K562 (cell line): ENCODE measurements around the gene TBX6. TPM values are rescaled to one million over a fixed set of nuclear protein-coding genes. Genes with fewer than 3 reads are reported as not detected.

Source experiments
- ATAC-seq: fragments of 200-7000 bp; cut with Tn5 transposase; 3 replicates; pipeline ENCODE4 v1.9.1; 2020; ENCODE audit warnings: moderate library complexity
- BruUV-seq: library from RNA; stranded (reverse); fragments of 400-500 nt; replicated peaks from 2 replicates; lab custom pipeline; 2021; lab: Mats Ljungman, UMichigan
- CTCF ChIA-PET: fragments of 300-600 bp; formaldehyde crosslinking; extraction: SDS; loops from one replicate; lab custom pipeline; 2021; ENCODE audit warnings: low intra/inter-chr PET ratio; lab: Yijun Ruan, JAX
- POLR2A ChIA-PET: fragments of 300-600, 350-650 bp; sonication (Branson Sonifier 250); formaldehyde crosslinking; extraction: SDS; loops from one replicate; lab custom pipeline; 2021; ENCODE audit warnings: antibody characterized with exemption, inconsistent platforms; lab: Yijun Ruan, JAX
- DNase-seq, 4 experiments: peaks; one replicate each; pipeline versions ENCODE4 v3.0.0 to v3.0.0-alpha.2; 2011 to 2018; ENCODE audit warnings: low spot score in 3 of 4, mixed read lengths in 3 of 4; ENCODE audit errors: extremely low read depth in 1 of 4
- FAIRE-seq: peaks from 2 replicates; lab custom pipeline; 2011; peaks lifted over from hg19 to GRCh38; lab: Jason Lieb, UNC
- H2AFZ ChIP-seq: 2 replicates; pipeline ENCODE4 v1.6.0; 2011; ENCODE audit warnings: low read depth, low read length, control low read depth, inconsistent platforms
- H3K27ac ChIP-seq: fragments of 200-600 bp; 3 replicates; pipeline ENCODE4 v1.8.0; 2011; ENCODE audit warnings: low read depth, mild to moderate bottlenecking, control low read depth, inconsistent platforms, low read length, moderate library complexity, mixed read lengths; ENCODE audit errors: extremely low read depth
- H3K27me3 ChIP-seq, 2 experiments: fragments of 300-600 bp in 1 of 2; 2 replicates in 1 of 2; 3 replicates in 1 of 2; pipeline versions ENCODE4 v1.6.0 to v1.8.0; 2011; ENCODE audit warnings: inconsistent platforms in 2 of 2, low read length in 2 of 2, mild to moderate bottlenecking in 1 of 2, mixed read lengths in 1 of 2, moderate library complexity in 1 of 2; ENCODE audit not compliant: control insufficient read depth in 2 of 2, insufficient read depth in 2 of 2
- H3K36me3 ChIP-seq: fragments of 300-600 bp; 3 replicates; pipeline ENCODE4 v1.8.0; 2011; ENCODE audit warnings: mild to moderate bottlenecking, low read length, inconsistent platforms; ENCODE audit not compliant: control insufficient read depth, insufficient read depth
- H3K4me1 ChIP-seq, 2 experiments: fragments of 200-600 bp in 1 of 2; replicated peaks in 1 of 2; 2 replicates in 1 of 2; 3 replicates in 1 of 2; pipeline versions ENCODE4 v1.5.1 to v1.8.0; 2011; ENCODE audit warnings: inconsistent platforms in 2 of 2, low read length in 2 of 2, mild to moderate bottlenecking in 1 of 2, mixed read lengths in 1 of 2, moderate library complexity in 1 of 2; ENCODE audit not compliant: control insufficient read depth in 2 of 2, insufficient read depth in 2 of 2
- H3K4me2 ChIP-seq: 2 replicates; pipeline ENCODE4 v1.6.1; 2011; ENCODE audit warnings: low read length, control low read depth, inconsistent platforms, mixed read lengths; ENCODE audit not compliant: insufficient read depth
- H3K4me3 ChIP-seq: fragments of 200-600 bp; sonication (generic), shearing (Covaris generic); 2 replicates; pipeline ENCODE4 v1.5.1; 2016; ENCODE audit warnings: control low read depth, inconsistent platforms
- H3K79me2 ChIP-seq: fragments of 200-600 bp; 3 replicates; pipeline ENCODE4 v1.8.0; 2011; ENCODE audit warnings: low read length, inconsistent platforms; ENCODE audit not compliant: control insufficient read depth, insufficient read depth
- H3K9ac ChIP-seq, 2 experiments: 2 replicates each; pipeline versions ENCODE4 v1.6.0 to v1.6.1; 2011; ENCODE audit warnings: low read depth in 2 of 2, low read length in 2 of 2, control low read depth in 1 of 2, inconsistent platforms in 1 of 2, mild to moderate bottlenecking in 1 of 2, mixed read lengths in 1 of 2; ENCODE audit not compliant: insufficient read depth in 1 of 2
- H3K9me1 ChIP-seq: one replicate; pipeline ENCODE4 v1.6.0; 2011; ENCODE audit warnings: inconsistent platforms, mild to moderate bottlenecking, low read length, moderate library complexity; ENCODE audit not compliant: control insufficient read depth, insufficient read depth
- H3K9me3 ChIP-seq: replicated peaks from 2 replicates; pipeline ENCODE4 v1.5.1; 2011; ENCODE audit warnings: low read depth, low read length, inconsistent platforms; ENCODE audit not compliant: control insufficient read depth, insufficient read depth
- H4K20me1 ChIP-seq: replicated peaks from 2 replicates; pipeline ENCODE4 v1.6.1; 2011; ENCODE audit warnings: low read length, inconsistent platforms, mixed read lengths; ENCODE audit not compliant: control insufficient read depth, insufficient read depth
- CBX8 ChIP-seq: fragments of 200-600 bp; sonication (generic); IDR thresholded peaks from 2 replicates; pipeline ENCODE4 v1.6.1; 2012; ENCODE audit warnings: borderline replicate concordance, mixed run types, low read depth, mild to moderate bottlenecking, moderate library complexity, mixed read lengths, low read length, control low read depth, inconsistent platforms; ENCODE audit not compliant: poor library complexity, severe bottlenecking; ENCODE audit errors: extremely low read depth
- HMG20B ChIP-seq: fragments of 250-450 bp; sonication (Bioruptor Pico); IDR thresholded peaks from 2 replicates; pipeline ENCODE4 v1.5.0; 2021; ENCODE audit warnings: mild to moderate bottlenecking
- RCOR1 ChIP-seq, 2 experiments: IDR thresholded peaks; 2 replicates each; pipeline ENCODE4 v1.6.1; 2012; ENCODE audit warnings: low read depth in 2 of 2, low read length in 2 of 2, borderline replicate concordance in 1 of 2, improper control_type of control experiment in 1 of 2
- TCF7 ChIP-seq: sonication (generic); IDR thresholded peaks from 2 replicates; pipeline ENCODE4 v1.6.1; 2016; ENCODE audit warnings: antibody characterized with exemption, borderline replicate concordance
- TEAD2 ChIP-seq: fragments of 450-650 bp; IDR thresholded peaks from 2 replicates; pipeline ENCODE4 v1.6.1; 2016; ENCODE audit warnings: missing genetic modification characterization, control low read depth, missing compliant biosample characterization
- ZNF384 ChIP-seq: IDR thresholded peaks from 2 replicates; pipeline ENCODE4 v1.6.1; 2012; ENCODE audit warnings: low read depth, low read length, improper control_type of control experiment
- WGBS: fragments of 100-300 bp; shearing (Covaris generic); methylation state at CpG from one replicate; pipeline ENCODE4 v1.1.6; 2016; ENCODE audit warnings: low coverage, mixed read lengths; ENCODE audit not compliant: insufficient coverage; ENCODE audit errors: missing lambda C conversion rate; 5-methylcytosine and 5-hydroxymethylcytosine counted together
- in situ Hi-C: fragments of 300-500 bp; cut with MboI; formaldehyde crosslinking; loops from 4 replicates; pipeline ENCODE4 v1.15.0; 2018; ENCODE audit warnings: inconsistent platforms, mixed read lengths
- intact Hi-C: fragments of 100-400 bp; cut with micrococcal nuclease; formaldehyde crosslinking; loops from 2 replicates; pipeline ENCODE4 v1.14.2; 2022
- polyA plus RNA-seq, 8 experiments: library from polyadenylated mRNA; depleted of rRNA in 4 of 8; stranded (reverse) in 5 of 8; unstranded in 3 of 8; fragments of >200 nt; fragmentation: Nextera tagmentation in 2 of 8; fragmentation: Illumina TruSeq in 1 of 8; extraction: Ambion mirVana in 2 of 8; extraction: Trizol in 1 of 8; gene quantifications; 2 replicates each; pipeline versions ENCODE4 v1.2.1 to v1.2.3, GENCODE V29; 2011 to 2014; ENCODE audit warnings: inconsistent platforms in 1 of 8, missing spikeins in 1 of 8
- total RNA-seq, 7 experiments: library from RNA; depleted of rRNA in 6 of 7; stranded (reverse); fragments of >200 nt in 6 of 7; fragmentation: Illumina TruSeq in 2 of 7; extraction: Trizol in 2 of 7; gene quantifications; 2 replicates each; pipeline versions ENCODE4 v1.2.1 to v1.2.3, GENCODE V29; 2011 to 2021; ENCODE audit warnings: low replicate concordance in 1 of 7
- TF ChIP-seq, protein P1 (sequence below): fragments of 450-650 bp; IDR thresholded peaks from 2 replicates; pipeline ENCODE4 v1.6.1; 2016; ENCODE audit warnings: low read depth
- TF ChIP-seq, protein P2 (sequence below): sonication (generic); formaldehyde crosslinking; IDR thresholded peaks from 2 replicates; pipeline ENCODE4 v1.8.1; 2023; ENCODE audit warnings: mild to moderate bottlenecking, missing genetic modification reagents

The TBX6 gene
- total and polyA plus RNA-seq, 9 of the 15 experiments (the other 6 are each of a cell fraction or from before 2014, with no cell fraction given): 0.07 to 0.58 (median 0.11) TPM; not detected in 2

DNA sequence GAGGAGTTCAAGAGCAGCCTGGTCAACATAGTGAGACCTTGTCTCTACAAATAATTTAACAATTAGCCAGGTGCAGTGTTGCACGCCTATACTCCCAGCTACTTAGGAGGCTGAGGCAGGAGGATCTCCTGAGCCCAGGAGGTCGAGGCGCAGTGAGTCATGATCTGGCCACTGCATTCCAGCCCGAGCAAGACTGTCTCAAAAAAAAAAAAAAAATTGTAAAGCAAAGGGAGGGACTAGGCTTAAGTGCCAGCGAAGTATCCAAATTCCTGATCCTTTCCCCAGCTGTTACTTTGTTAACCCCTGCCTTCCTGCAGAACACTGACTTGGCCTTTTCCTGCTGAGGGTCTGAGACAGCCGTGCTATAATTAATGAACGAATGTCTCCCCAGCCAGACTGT lies 18.9 kb upstream of the TBX6 start:
- no peak for TF ChIP-seq RCOR1 (IDR thresholded peaks at IDR 0.05; ENCODE audit: borderline replicate concordance in 1 of 2, low read depth in 2 of 2, low read length in 2 of 2)
- TF ChIP-seq, protein P1, sequence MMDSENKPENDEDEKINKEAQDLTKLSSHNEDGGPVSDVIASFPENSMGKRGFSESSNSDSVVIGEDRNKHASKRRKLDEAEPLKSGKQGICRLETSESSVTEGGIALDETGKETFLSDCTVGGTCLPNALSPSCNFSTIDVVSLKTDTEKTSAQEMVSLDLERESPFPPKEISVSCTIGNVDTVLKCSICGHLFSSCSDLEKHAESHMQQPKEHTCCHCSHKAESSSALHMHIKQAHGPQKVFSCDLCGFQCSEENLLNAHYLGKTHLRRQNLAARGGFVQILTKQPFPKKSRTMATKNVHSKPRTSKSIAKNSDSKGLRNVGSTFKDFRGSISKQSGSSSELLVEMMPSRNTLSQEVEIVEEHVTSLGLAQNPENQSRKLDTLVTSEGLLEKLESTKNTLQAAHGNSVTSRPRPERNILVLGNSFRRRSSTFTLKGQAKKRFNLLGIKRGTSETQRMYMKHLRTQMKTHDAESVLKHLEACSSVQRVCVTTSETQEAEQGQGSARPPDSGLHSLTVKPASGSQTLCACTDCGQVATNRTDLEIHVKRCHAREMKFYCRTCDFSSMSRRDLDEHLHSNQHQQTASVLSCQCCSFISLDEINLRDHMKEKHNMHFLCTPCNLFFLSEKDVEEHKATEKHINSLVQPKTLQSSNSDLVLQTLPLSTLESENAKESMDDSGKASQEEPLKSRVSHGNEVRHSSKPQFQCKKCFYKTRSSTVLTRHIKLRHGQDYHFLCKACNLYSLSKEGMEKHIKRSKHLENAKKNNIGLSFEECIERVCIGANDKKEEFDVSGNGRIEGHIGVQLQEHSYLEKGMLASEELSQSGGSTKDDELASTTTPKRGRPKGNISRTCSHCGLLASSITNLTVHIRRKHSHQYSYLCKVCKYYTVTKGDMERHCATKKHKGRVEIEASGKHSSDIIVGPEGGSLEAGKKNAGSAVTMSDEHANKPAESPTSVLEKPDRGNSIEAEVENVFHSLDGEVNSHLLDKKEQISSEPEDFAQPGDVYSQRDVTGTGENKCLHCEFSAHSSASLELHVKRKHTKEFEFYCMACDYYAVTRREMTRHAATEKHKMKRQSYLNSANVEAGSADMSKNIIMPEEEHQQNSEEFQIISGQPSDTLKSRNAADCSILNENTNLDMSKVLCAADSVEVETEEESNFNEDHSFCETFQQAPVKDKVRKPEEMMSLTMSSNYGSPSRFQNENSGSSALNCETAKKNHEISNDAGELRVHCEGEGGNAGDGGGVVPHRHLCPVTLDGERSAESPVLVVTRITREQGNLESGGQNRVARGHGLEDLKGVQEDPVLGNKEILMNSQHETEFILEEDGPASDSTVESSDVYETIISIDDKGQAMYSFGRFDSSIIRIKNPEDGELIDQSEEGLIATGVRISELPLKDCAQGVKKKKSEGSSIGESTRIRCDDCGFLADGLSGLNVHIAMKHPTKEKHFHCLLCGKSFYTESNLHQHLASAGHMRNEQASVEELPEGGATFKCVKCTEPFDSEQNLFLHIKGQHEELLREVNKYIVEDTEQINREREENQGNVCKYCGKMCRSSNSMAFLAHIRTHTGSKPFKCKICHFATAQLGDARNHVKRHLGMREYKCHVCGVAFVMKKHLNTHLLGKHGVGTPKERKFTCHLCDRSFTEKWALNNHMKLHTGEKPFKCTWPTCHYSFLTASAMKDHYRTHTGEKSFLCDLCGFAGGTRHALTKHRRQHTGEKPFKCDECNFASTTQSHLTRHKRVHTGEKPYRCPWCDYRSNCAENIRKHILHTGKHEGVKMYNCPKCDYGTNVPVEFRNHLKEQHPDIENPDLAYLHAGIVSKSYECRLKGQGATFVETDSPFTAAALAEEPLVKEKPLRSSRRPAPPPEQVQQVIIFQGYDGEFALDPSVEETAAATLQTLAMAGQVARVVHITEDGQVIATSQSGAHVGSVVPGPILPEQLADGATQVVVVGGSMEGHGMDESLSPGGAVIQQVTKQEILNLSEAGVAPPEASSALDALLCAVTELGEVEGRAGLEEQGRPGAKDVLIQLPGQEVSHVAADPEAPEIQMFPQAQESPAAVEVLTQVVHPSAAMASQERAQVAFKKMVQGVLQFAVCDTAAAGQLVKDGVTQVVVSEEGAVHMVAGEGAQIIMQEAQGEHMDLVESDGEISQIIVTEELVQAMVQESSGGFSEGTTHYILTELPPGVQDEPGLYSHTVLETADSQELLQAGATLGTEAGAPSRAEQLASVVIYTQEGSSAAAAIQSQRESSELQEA: no peak
- TF ChIP-seq TCF7: no peak
- peak; percentile 47; the same call in 1 of the 2 replicates for TF ChIP-seq ZNF384
- TF ChIP-seq, protein P2, sequence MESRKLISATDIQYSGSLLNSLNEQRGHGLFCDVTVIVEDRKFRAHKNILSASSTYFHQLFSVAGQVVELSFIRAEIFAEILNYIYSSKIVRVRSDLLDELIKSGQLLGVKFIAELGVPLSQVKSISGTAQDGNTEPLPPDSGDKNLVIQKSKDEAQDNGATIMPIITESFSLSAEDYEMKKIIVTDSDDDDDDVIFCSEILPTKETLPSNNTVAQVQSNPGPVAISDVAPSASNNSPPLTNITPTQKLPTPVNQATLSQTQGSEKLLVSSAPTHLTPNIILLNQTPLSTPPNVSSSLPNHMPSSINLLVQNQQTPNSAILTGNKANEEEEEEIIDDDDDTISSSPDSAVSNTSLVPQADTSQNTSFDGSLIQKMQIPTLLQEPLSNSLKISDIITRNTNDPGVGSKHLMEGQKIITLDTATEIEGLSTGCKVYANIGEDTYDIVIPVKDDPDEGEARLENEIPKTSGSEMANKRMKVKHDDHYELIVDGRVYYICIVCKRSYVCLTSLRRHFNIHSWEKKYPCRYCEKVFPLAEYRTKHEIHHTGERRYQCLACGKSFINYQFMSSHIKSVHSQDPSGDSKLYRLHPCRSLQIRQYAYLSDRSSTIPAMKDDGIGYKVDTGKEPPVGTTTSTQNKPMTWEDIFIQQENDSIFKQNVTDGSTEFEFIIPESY (CRISPR knock-in tag): no peak
- no peak for TF ChIP-seq HMG20B
- TF ChIP-seq CBX8: no peak
- TF ChIP-seq TEAD2 (tag): no peak
- H3K79me2 ChIP-seq: no peaks in the 10 kb centered on the region
- no peak for FAIRE-seq
- peaks cover 6% of the 10 kb centered on the region for H3K9me1 ChIP-seq
- peaks cover 18 to 39% of the 10 kb centered on the region in 2 experiments; a peak in 4 of 5 replicates for H3K4me1 ChIP-seq
- intact Hi-C loops: no loop called here
- ChIA-PET CTCF (no interaction called here), POLR2A (interaction anchor here (0.6 to 1.5 kb wide), 6 partner anchors 11 to 548 kb away, joined by 3 to 5 read pairs (median 4); partner anchors contain the start of gene YPEL3)
- 61% methylated on average over 4 of the region's 7 CpGs for WGBS
- no peaks in the 10 kb centered on the region for H3K27me3 ChIP-seq
- H4K20me1 ChIP-seq: no peaks in the 10 kb centered on the region
- H2AFZ ChIP-seq: no peak overlapping the region
- no peak overlapping the region for H3K9ac ChIP-seq
- H3K36me3 ChIP-seq: peaks cover 7% of the 10 kb centered on the region; the same call in 1 of the 3 replicates
- no peak overlapping the region for H3K27ac ChIP-seq
- no peaks in the 10 kb centered on the region for H3K9me3 ChIP-seq
- H3K4me2 ChIP-seq: no peak overlapping the region
- ATAC-seq: no peak
- no peak for DNase-seq
- no TSS peak for BruUV-seq
- no peak overlapping the region for H3K4me3 ChIP-seq
- in situ Hi-C loops: no loop called here
